Measurements from ENCODE around the gene CSRNP3.

CSRNP3 gene

GRCh38 chr2:165467921-165468320 is 1.6 kb upstream of the CSRNP3 start:
- in situ Hi-C loops (cut with MboI; ENCODE audit: low sequenced_read_pairs), result no loop called here

GRCh38 chr2:165470361-165470760 is 863 bp downstream of the CSRNP3 start:
- in situ Hi-C loops (cut with MboI; ENCODE audit: low sequenced_read_pairs), result no loop called here

GRCh38 chr2:165471349-165471950 is 2.0 kb downstream of the CSRNP3 start:
- in situ Hi-C loops (cut with MboI; ENCODE audit: low sequenced_read_pairs), result no loop called here

- in situ Hi-C loops (cut with MboI; ENCODE audit: low sequenced_read_pairs), result no loop called here
These were observed 3.4 kb downstream of the CSRNP3 start for GRCh38 chr2:165472922-165473321.

- in situ Hi-C loops (cut with MboI; ENCODE audit: low sequenced_read_pairs), result no loop called here
These were observed 5.2 kb downstream of the CSRNP3 start for GRCh38 chr2:165474619-165475276.

- in situ Hi-C loops (cut with MboI; ENCODE audit: low sequenced_read_pairs), result no loop called here
These were observed 5.9 kb downstream of the CSRNP3 start for GRCh38 chr2:165475277-165476004.

GRCh38 chr2:165479856-165480255 is 10.4 kb downstream of the CSRNP3 start:
- in situ Hi-C loops (cut with MboI; ENCODE audit: low sequenced_read_pairs), result no loop called here

GRCh38 chr2:165494573-165494972 is 25.1 kb downstream of the CSRNP3 start:
- in situ Hi-C loops (cut with MboI; ENCODE audit: low sequenced_read_pairs), result no loop called here

- in situ Hi-C loops (cut with MboI; ENCODE audit: low sequenced_read_pairs), result no loop called here
These were observed 28.3 kb downstream of the CSRNP3 start for GRCh38 chr2:165497659-165498317.

GRCh38 chr2:165499131-165499530 is 29.6 kb downstream of the CSRNP3 start:
- in situ Hi-C loops (cut with MboI; ENCODE audit: low sequenced_read_pairs), result no loop called here

GRCh38 chr2:165500001-165500400 is 30.5 kb downstream of the CSRNP3 start:
- in situ Hi-C loops (cut with MboI; ENCODE audit: low sequenced_read_pairs), result no loop called here

- in situ Hi-C loops (cut with MboI; ENCODE audit: low sequenced_read_pairs), result no loop called here
These were observed 31.3 kb downstream of the CSRNP3 start for GRCh38 chr2:165500816-165501215.

GRCh38 chr2:165505514-165505913 is 36.0 kb downstream of the CSRNP3 start:
- in situ Hi-C loops (cut with MboI; ENCODE audit: low sequenced_read_pairs), result no loop called here

- in situ Hi-C loops (cut with MboI; ENCODE audit: low sequenced_read_pairs), result no loop called here
These were observed 39.4 kb downstream of the CSRNP3 start for GRCh38 chr2:165508927-165509326.

- in situ Hi-C loops (cut with MboI; ENCODE audit: low sequenced_read_pairs), result no loop called here
These were observed 44.0 kb downstream of the CSRNP3 start for GRCh38 chr2:165513479-165513878.

- in situ Hi-C loops (cut with MboI; ENCODE audit: low sequenced_read_pairs), result no loop called here
These were observed 49.1 kb downstream of the CSRNP3 start for GRCh38 chr2:165518611-165519010.

- in situ Hi-C loops (cut with MboI; ENCODE audit: low sequenced_read_pairs), result no loop called here
These were observed 53.2 kb downstream of the CSRNP3 start for GRCh38 chr2:165522719-165523118.

- in situ Hi-C loops (cut with MboI; ENCODE audit: low sequenced_read_pairs), result no loop called here
These were observed 55.2 kb downstream of the CSRNP3 start for GRCh38 chr2:165524720-165525119.

GRCh38 chr2:165528691-165529090 is 59.2 kb downstream of the CSRNP3 start:
- in situ Hi-C loops (cut with MboI; ENCODE audit: low sequenced_read_pairs), result no loop called here

- in situ Hi-C loops (cut with MboI; ENCODE audit: low sequenced_read_pairs), result no loop called here
These were observed 59.6 kb downstream of the CSRNP3 start for GRCh38 chr2:165529130-165529529.

GRCh38 chr2:165533331-165533730 is 63.8 kb downstream of the CSRNP3 start:
- in situ Hi-C loops (cut with MboI; ENCODE audit: low sequenced_read_pairs), result no loop called here

- in situ Hi-C loops (cut with MboI; ENCODE audit: low sequenced_read_pairs), result no loop called here
These were observed 66.0 kb downstream of the CSRNP3 start for GRCh38 chr2:165535471-165535870.
